Glomerular visceral epithelial cell (primary cell): ENCODE data around the gene DIPK1B.

ENCODE experiments used
- DNase-seq: peaks from one replicate; pipeline ENCODE4 v3.0.0-alpha.2; 2016; ENCODE audit errors: extremely low spot score

The DIPK1B gene

DNA sequence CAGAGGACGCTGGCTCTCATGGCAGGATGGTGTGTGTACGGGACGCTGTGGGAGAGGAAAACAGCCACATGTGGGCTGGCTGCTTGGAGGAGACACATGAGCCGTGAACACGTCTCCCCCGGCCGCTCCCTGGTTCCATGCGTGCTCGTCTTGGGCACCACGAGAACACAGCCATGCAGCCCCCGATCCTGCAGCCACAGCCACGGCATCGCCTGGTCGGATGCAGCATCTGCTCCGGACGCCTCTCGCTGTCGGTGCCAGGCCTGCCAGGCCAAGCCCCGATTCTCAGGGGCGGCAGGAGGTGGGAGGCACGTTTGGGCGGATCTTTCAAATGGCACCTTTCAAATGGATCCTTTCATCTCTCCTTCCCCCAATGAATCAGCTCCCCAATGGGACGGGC lies 27.1 kb downstream of the DIPK1B start:
- DNase-seq, result no peak

DNA sequence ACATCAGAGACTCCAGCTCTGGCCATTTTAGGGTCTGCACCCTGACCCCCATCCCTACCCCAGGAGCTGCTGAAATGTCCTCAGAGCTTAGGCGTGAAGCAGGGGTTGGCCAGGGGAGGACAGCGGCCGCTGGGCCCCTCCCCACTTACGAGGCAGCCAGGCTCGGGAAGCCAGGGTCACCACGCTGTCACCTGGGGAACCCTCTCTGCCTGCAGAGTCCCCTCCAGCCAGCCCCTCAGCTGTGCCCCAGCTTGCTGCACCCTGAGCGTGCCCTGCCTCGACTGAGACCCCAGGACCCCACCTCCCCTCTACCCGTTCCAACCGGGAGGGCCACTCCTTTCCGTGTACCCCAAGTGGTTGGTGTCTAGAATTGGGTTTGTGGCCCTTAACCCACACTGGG lies 27.7 kb downstream of the DIPK1B start:
- DNase-seq, result no peak

DNA sequence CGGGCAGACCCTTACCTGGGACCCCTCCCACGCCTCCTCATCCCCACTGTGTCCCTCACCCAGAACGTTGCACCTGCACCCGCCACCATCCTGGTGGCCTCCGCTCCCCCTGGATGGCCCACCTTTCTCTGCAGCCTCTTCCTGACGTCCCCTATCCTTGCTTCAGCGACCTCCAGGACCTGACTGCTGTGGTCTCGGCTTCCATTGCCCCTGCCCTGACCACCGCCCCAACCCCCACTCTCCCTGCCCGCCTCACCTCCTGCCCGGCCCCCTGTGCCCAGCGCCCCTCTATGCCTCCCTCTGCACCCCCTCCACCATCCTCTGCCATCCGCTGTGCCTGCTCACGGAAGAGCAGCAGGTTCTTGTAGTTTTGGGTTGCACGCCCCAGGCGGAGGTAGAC lies 28.1 kb downstream of the DIPK1B start:
- DNase-seq, result no peak

DNA sequence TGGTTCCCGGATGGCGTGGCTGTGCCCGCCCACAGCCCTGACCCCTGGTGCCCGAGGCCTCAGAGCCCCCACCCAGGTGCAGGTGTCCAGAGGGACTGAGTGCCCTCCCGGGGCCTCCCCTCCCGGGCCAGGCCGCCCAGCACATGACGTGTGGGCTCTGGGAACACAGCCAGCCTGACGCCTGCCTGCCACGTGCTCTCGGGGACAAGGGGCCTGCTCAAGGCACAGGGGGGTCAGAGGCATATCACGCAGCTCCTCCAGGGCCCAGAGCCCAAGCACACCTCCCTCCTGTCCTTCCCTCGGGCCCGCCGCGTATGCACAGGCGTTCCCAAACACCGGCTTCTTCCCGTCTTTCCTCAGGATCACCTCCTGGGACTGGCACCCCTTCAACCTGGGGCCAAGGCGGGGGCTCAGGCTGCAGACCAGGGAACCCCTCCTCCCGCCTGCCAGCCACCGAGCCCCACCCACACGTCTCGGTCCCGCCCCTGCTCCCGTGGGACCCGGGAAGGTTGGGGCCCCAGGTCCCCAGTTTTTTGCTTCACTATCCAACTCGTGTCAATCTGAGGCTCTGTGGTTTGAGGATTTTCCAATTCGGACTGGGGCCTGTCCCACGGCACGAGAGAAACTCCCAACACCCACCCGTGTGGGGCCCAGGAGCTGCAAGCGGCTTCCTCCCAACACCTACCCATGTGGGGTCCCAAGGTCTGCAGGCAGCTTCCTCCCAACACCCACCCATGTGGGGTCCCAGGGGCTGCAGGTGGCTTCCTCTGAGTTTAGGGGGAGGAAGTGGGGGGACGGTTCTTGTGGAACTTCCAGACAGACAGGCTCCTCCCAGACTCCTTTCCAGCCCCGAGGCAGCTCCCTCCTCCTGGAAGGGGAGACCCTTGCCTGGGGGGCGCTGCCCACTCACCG lies 28.9 kb downstream of the DIPK1B start:
- DNase-seq, result no peak

DNA sequence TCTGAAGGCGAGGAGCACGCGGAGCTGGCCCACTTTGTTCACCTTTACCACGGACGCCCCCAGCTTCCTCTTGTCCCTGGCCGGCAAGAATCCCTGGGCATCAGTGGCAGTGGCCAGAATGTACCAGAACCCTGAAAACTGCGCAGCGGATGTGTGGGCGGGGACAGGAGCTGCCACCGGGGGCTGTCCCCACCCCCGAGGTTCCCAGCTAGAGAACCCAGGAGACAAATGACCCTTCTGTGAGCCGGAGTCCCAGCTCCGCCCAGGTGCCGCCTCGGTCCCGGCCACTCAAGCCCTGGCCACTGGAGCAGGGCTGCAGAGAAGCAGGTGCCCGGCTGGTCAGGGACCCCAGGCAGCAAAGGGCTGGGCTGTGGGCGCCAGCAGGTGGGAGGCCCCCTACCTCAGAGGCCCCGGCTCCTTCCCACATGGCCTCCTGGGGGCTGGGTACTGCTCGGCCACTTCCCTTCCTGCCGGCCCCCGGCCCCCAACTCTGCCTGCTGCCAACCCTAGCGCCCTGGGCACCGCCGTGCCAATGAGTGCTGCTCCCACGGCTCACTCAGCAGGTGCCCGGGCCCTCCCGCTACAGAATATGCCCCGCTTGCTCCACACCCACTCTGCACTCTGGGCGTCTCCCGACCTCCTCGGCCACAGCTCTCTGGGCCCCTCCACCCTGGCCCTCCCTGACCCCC lies 29.7 kb downstream of the DIPK1B start:
- DNase-seq, result no peak

DNA sequence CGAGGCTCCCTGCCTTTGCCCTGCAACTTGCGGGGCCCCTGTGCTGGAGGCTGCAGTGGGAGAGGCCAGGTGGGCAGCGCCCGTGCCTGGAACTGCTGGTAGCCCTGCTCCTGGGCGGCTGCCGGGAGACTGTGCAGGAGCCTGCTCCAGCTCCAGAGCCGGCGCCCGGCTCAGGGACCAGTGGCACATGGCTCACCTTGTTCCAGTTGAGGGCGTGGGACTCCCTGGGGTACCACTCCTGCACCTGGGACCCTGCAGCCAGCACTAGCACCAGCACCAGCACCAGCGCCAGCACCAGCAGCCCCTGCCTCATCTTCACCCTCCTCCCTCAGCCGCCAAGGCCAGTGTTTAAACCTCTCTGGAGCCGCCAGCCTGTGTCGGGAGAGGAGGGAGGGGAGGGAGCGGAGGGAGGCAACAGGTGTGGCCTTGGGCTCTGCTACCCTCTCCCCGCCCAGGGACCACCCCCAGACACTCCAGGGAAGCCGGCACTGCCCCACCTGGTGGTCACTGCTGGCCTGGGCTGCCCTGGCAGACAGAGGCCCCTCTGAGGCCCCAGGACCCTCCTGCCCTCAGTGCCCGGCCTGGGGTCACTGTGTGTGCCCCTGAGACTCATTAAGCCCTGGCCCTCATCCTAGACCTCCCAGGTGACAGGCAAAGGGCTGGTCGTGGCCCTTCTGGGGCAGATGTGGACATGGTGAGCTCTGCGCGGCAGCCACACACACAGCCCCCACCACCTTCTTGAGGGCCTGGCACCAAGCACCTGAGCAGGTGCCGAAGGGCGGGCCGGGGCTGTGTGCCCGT lies 30.4 kb downstream of the DIPK1B start, which contains the start of gene LCN10:
Gene LCN10, minus strand, starts transcription at position 350 of the 801 bp plus-strand sequence. Its CDS starts 37 bp downstream, at position 313.
- no peak for DNase-seq

DNA sequence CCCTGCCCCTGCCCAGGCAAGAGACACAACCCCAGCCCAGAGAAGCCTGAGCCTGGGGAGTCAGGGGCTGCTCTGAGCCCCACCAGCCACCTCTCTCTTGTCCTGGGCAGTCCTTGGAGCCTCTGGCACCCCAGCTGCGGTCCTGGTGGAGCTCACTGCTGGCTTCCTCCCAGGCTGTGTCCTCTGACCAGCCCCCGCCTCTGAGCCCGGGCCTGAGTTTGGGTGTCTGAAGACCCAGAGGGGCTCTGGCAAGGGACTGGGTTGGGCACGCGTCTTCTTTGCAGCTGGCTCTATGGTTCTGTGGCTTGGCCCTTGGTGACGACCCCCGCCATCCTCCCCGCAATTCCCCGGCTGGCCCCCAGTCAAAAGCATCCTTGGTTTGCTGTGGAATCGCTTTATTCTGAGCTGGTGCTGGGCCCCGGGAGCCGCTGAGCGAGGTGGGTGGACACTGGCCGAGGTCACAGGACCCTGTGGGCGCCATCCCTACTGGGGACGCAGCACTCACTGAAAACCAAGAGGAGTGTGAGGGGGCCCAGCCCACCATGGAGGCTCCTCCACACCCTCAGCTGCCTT lies 31.4 kb downstream of the DIPK1B start:
- no peak for DNase-seq

DNA sequence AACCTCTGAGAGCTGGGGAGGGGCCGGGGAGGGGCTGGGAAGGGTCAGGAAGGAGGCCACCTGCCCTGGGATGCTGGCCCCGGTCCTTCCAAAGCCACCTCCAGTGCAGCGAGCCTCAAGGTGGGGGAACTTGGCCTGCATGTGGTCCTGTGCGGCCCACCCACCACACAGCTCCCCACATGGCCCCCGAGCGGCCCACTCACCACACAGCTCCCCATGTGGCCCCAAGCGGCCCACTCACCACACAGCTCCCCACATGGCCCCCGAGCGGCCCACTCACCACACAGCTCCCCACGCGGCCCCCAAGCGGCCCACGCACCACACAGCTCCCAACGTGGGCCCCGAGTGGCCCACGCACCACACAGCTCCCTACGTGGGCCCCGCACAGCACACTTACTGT lies 32.4 kb downstream of the DIPK1B start:
- no peak for DNase-seq

DNA sequence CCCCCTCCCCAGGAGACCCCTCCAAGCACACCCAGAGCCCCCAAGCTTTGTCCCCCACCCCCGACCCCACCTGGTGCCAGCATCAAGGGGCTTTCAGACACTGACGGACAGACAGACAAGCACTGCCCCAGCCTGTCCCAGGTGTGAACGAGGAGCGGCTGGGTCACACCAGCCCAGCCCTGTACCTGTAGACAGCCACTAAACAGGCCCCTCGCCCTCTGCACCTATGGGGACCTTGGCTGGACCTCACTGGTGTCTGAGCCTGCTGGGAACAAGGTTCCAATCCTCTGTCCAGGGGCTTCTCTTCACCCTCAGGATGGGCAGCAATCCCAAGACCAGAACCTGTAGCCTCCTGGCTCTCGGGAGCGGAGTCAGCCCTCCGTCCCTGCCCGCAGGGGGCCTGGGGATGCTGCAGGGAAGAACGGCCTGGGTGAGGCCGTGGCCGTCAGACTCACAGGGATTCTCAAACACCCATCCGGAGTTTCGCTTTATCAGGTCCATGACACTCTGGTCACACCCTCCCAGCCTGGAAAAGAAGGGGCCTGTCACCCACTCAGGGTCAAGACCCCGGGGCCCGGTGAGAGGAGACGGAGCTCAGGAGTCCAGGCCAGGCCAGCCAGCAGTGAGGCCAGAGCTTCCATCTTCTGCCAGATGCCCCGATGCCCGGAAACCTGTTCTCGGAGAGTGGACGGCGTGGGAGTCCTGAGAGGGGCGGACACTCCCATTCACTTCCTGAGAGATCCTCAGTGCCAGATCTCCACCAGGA lies 33.2 kb downstream of the DIPK1B start:
- no peak for DNase-seq

DNA sequence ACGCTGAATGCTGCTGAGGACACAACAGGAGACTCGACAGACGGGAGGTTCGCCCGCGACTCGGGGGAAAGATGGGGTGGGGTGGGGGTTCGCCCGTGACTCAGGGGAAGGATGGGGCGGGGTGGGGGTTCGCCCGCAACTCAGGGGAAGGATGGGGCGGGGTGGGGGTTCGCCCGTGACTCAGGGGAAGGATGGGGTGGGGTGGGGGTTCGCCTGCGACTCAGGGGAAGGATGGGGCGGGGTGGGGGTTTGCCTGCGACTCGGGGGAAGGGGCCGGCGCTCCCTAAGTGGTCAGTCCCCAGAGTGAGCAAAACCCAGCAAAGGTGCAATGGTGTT lies 33.8 kb downstream of the DIPK1B start:
- DNase-seq, result no peak

DNA sequence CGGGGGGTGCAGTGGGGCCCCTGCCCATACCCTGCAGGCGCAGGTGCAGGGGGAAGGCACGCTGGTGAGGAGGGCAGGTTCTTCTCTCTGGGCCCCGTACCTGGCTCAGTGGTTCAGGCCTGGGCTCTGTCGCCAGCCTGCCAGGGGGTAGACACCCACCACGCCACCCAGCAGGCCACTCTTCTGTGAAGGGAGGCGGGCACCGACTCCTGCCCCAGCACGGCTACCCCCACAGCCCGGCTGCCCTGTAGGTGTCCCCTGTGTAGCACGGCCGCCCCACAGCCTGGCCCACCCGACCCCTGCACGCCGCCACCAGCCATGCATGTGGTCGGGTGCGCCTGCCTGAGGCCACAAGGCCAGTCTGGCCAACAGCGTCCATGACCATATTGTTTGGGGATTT lies 34.2 kb downstream of the DIPK1B start:
- DNase-seq, result no peak

DNA sequence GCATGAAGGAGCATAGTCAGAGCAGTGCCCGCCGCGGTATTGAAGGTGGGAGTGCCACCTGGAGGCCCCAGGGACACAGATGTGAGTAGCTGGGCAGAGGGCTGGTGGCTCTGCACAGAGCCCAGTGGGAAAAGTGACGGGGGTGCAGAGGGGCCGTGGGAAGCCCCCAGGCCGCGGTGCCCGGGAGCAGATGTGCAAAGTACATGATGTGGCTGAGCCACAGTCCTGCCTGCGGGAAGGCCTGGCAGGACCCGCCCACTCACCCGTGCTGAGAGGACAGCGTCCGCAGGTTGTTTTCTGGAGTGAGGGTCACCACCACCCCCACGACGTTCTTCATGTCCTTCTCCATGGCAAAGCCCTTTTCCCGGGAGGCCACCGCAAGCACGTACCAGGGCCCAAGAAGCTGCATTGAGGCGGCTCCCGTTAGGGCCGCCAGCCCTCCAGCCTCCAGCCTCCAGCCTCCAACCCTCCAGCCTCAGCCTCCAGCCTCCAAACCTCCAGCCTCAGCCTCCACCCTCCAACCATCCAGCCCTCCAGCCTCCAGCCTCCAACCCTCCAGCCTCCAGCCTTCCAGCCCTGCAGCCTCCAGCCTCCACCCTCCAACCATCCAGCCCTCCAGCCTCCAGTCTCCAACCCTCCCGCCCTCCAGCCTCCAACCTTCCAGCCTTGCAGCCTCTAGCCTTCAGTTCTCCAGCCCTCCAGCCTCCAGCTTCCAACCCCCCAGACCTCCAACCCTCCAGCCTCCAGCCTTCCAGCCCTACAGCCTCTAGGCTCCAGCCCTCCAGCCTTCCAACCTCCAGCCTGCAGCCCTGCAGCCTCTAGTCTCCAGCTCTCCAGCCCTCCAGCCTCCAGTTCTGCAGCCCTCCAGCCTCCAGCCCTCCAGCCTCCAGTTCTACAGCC lies 35.0 kb downstream of the DIPK1B start:
- no peak for DNase-seq

DNA sequence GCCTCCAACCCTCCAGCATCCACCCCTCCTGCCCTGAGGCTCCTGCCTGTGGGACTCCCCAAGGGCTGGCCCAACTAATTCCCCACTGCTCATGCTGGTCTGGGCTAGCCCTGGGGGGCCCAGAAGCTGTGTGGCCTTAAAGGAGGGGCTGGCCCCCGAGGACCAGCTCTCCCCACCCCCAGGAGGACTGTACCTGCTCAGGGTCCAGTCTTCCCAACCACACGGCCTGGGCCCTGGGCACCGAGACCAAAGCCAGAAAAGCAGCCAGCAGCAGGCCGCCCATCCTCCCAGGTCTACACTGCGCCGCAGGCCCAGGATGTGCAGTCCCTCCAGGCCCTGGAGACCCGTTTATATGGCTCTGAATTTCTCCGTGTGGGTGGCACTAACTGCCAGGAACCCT lies 35.8 kb downstream of the DIPK1B start, which contains the start of gene LCN6:
Gene LCN6, minus strand, starts transcription at position 325 of the 400 bp plus-strand sequence. Its CDS starts 42 bp downstream, at position 283.
- DNase-seq, result no peak

DNA sequence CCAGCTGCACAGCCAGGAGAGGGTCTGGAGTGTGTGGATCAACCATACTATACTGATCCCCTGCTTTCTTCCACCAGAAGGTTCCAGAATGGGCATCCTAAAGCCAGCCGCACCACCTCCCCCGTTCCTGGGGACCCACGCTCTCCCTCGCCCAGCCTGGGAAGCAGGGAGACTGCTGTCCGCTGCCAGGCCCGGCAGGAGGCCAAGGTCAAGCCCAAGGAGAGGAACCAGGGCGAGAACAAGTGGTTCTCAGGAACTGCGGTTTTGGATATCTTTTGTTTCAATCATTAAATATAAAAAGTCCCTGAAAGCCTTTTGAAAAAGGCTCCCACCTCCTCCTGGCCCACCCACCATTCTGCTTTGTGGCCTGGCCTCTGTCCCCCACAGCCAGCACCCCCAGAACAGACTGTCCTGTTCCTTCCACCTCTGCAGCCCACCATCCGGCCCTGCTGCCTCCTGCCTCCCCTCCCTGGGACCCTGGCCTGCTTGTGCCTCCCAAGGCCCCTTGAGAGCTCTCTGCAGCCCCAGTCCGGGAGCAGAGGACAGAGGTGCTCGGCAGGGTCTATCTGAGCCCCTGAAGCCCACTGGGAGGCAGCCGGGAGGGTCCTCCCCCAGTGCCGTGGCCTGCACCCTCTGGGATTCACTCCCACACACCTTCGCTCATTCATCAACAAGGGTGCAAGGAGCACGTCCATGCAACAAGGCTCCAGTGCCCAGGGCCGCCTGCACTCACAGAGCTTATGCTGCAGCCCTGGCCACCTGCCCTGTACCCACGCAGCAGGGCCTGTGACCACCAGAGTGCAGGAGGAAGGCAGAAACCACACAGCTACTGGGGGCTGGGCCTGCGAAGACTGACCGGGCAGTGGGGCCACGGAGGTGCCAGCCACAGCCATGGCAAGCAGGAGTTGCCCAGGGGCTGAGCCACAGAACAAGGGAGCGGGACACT lies 36.6 kb downstream of the DIPK1B start:
- no peak for DNase-seq

DNA sequence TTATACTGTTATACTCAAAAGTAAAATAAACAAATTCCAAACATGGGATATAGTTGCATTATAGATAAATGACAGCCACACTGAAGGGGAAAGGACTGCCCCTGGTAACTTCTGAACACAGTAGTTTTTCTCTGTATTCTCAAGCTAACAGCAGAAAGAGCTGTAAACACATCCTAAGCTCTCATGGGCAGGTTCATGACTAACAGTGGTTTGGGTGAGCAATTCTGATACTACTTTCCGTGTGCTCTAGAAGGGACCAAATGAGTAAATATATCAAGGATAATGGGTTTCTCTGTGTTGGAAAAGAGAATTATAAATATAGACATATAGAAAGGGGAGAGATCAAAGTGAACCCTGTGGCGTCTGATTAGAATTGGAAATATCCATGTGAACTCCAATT lies 38.2 kb downstream of the DIPK1B start:
- no peak for DNase-seq

DNA sequence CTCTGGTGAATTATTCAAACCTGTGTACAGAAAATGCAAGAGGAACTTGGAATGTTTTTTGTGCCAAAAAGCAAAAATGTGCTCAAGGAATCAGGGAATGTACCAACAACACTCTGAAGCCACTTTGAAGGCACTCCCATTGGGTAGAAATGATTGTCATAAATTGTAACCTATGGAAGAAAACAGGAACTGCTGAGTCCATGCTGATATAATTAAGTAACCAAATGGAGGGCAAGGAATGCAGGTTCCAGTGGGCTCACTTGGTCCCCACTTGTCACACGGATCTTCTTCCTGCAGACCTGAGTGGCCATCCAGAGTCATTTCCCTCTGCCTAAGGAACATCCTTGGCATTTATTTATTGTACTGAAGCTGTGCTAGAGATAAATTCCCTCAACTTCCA lies 38.9 kb downstream of the DIPK1B start:
- no peak for DNase-seq

DNA sequence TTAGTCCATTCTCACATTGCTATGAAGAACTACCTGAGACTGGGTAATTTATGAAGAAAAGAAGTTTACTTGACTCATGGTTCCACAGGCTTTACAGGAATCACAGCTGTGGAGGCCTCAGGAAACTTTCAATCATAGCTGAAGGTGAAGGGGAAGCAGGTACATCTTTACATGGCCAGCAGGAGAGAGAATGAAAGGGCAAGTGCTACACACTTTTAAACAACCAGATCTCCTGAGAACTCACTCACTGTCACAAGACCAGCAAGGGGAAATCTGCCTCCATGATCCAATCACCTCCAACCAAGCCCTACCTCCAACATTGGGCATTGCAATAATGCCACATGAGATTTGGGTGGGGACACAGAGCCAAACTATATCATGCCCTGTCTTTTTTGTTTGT lies 39.4 kb downstream of the DIPK1B start:
- DNase-seq, result no peak

DNA sequence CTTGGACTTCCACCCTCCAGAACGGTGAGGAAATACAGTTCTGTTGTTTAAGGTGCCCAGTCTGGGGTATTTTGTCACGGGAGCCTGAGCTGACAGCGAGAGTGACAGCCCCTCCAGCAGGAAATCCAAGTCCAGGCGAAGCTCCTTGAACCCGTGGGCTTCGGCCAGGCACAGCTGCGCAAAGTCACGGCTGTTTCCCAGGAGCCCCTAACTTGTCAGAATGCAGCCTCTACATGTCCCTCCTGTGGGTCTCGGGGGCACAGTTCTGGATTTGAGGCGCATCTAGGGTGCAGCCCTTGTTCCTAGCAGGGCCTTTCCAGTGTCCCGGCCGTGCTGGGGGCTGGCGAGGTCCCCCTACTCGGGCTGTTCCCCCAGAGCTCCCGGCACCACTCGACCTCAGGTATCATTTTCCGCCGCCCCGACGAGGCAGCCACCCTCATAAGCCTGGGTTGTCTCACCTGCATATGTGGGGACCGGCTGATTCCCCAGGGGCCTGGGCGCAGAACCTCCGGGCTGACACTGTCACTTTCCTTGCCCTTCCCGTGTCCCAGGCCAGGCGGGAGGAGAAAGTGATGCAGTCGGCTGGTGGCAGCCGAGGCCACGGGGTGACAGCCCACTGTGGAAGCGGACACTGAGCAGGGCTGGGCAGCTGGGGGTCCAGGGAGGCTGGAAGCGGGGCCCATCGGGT lies 41.1 kb downstream of the DIPK1B start:
- no peak for DNase-seq
